HG03060 (cell line): Measurements from ENCODE around the gene SUMO4.

Experiments
- ATAC-seq: cut with Tn5 transposase; IDR thresholded peaks from one replicate; pipeline ENCODE4 v1.9.1; 2021; ENCODE audit warnings: low read depth, moderate number of reproducible peaks; ENCODE audit not compliant: unreplicated experiment

The SUMO4 gene

DNA sequence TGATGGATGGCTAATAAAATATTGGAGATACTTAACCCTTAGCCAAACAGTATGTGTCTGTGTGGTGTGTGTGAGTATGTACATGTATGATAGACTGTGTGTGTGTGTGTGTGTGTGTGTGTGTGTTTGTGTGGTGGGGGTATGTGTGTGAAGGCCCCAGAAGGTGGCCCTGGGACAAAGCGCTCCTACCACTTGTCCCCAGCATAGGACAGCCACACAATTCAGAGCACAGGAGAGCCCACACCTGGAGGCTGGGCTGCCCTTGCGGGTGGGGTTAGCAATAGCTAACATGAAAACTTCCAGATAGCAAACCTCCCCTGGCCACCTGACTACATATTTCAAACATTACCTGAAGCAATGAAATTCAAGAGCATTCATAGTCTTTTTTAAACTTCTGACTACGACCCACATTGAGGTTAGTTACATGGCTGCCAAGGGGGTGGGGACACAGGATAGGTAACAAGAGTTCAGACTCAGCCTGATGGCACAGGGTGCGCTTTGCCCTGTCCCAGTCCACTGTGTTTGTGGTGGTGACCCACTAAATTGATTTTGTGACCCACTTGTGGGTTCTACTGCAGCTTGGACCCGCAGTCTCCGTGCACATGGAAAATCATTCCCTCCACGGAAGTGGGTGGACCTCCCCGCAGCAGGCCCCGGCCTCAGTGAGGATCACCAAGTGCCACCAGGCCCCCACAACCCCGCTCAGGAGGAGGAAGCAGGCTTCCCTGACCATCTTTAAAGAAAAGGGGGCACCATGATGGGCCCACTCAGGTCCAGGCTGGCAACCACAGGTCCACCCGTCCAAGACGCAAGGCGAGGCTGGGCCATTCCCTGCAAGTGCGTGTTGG lies 50.0 kb downstream of the SUMO4 start:
- no peak for ATAC-seq
